ENCODE results near the gene DPPA4.

The DPPA4 gene

GRCh38 chr3:109325657-109326056, 11.7 kb downstream of the DPPA4 start:
- TF ChIP-seq, protein P1, sequence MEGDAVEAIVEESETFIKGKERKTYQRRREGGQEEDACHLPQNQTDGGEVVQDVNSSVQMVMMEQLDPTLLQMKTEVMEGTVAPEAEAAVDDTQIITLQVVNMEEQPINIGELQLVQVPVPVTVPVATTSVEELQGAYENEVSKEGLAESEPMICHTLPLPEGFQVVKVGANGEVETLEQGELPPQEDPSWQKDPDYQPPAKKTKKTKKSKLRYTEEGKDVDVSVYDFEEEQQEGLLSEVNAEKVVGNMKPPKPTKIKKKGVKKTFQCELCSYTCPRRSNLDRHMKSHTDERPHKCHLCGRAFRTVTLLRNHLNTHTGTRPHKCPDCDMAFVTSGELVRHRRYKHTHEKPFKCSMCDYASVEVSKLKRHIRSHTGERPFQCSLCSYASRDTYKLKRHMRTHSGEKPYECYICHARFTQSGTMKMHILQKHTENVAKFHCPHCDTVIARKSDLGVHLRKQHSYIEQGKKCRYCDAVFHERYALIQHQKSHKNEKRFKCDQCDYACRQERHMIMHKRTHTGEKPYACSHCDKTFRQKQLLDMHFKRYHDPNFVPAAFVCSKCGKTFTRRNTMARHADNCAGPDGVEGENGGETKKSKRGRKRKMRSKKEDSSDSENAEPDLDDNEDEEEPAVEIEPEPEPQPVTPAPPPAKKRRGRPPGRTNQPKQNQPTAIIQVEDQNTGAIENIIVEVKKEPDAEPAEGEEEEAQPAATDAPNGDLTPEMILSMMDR (IDR thresholded peaks at IDR 0.05; ENCODE audit: low read depth, low read length, missing control alignments) = no peak

DNA sequence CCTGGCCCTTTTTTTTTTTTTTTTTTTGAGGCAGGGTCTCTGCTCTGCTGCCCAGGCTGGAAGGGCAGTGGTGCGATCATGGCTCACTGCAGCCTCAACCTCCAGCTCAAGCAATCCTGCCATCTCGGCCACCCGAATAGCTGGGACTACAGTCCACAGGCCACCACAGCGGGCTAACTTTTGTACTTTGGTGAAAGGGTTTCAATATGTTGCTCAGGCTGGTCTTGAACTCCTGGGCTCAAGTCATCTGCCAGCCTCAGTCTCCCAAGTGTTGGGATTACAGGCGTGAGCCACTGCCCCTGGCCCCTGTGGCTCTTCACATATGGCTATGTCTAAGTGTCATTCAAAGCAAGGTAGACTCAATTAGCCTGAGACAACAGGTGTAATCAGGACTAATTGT, 12.2 kb downstream of the DPPA4 start:
- no peak overlapping the region for H3K4me3 ChIP-seq (ENCODE audit: low read depth, low read length)
- TF ChIP-seq, protein P1 (IDR thresholded peaks at IDR 0.05; ENCODE audit: low read depth, low read length, missing control alignments) = no peak
- DNase-seq (ENCODE audit: low read depth) = no peak

More at GRCh38 chr3:109325657-109326056, 11.7 kb downstream of the DPPA4 start:
- no peak for DNase-seq (ENCODE audit: low read depth)
- no peak overlapping the region for H3K4me3 ChIP-seq (ENCODE audit: low read depth, low read length)

DNA sequence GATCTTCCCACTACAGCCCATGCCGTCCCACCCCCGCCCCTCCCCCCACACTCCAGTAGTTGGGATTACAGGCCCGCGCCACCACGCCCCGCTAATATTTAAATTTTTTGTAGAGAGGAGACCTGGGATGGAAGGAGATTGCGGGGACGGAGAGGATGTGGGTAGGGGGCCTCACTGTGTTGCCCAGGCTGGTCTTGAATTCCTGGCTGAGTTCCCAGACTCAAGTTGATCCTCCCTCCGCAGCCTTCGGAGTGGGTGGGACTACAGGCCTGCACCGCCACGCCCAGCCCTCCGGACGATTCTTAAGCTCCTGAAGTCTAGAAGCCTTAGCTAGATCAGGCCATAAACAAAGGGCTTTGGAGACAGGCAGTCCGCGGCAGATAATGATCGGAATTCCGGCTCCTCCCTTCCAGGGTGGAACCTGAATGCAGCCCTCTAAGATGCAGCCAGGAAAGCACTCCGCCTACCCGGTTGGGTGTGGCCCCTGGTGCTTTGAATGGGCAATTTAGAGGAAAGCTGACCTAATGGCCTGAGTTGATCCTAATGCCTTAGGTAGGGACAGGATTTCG, 21.1 kb downstream of the DPPA4 start, which contains the start of gene DPPA2:
Gene DPPA2, minus strand, starts transcription at position 356 of the 569 bp plus-strand sequence. CDS start 1,975 bp downstream, outside the sequence.
- TF ChIP-seq, protein P1 (IDR thresholded peaks at IDR 0.05; ENCODE audit: low read depth, low read length, missing control alignments) = no peak
- H3K4me3 ChIP-seq (ENCODE audit: low read depth, low read length) = no peak within 1 kb of the TSS
- no peak for DNase-seq (ENCODE audit: low read depth)

- DNase-seq (ENCODE audit: low read depth) = no peak
- H3K4me3 ChIP-seq (ENCODE audit: low read depth, low read length) = no peak overlapping the region
- TF ChIP-seq, protein P1 (IDR thresholded peaks at IDR 0.05; ENCODE audit: low read depth, low read length, missing control alignments) = no peak
These were observed 24.3 kb downstream of the DPPA4 start for GRCh38 chr3:109313061-109313460.

DNA sequence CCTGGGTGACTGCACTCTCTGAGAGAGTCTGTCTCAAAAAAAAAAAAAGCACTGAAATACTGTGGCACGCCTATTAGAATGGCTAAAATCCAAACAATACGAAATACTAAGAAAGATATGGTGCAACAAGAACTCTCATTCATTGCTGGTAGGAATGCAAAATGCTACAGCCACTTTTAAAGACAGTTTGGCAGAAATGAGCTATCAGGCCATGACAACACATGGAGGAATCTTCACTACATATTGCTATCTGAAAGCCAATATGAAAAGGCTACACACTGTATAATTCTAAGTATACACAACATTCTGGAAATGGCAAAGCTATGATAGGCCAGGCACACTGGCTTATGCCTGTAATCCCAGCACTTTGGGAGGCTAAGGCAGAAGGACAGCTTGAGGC, 39.9 kb downstream of the DPPA4 start:
- TF ChIP-seq, protein P1 (IDR thresholded peaks at IDR 0.05; ENCODE audit: low read depth, low read length, missing control alignments) = no peak
- no peak for DNase-seq (ENCODE audit: low read depth)
- H3K4me3 ChIP-seq (ENCODE audit: low read depth, low read length) = no peak overlapping the region

DNA sequence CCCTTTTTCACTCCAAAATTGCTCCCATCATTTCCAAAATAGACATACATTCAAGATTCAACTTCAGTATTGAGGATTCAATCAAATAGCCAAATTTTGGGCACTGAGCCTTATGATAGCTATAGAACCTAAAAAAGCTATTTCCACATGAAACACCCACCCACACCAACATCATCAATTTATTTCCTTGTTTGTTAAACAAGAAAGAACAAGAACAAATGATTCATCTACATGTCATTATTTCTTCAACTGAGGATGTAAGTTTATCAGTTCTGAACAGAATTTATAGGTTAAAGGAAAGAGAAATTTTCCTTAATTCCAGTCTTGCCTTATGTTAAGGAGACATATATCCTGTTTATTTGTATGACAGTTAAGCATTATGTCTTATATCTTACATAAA, 53.3 kb downstream of the DPPA4 start:
- TF ChIP-seq, protein P1 (IDR thresholded peaks at IDR 0.05; ENCODE audit: low read depth, low read length, missing control alignments) = no peak
- no peak for DNase-seq (ENCODE audit: low read depth)
- no peak overlapping the region for H3K4me3 ChIP-seq (ENCODE audit: low read depth, low read length)

- no peak for DNase-seq (ENCODE audit: low read depth)
- TF ChIP-seq, protein P1 (IDR thresholded peaks at IDR 0.05; ENCODE audit: low read depth, low read length, missing control alignments) = no peak
- H3K4me3 ChIP-seq (ENCODE audit: low read depth, low read length) = no peak overlapping the region
These were observed 58.8 kb downstream of the DPPA4 start for GRCh38 chr3:109278546-109278945.
